Mesothelial cell of epicardium (in vitro differentiated cells): ENCODE results near the gene SRGN. TPM values are rescaled to one million over a fixed set of nuclear protein-coding genes. Genes with fewer than 3 reads are reported as not detected.
"Not testable (repeated sequence)": the region's sequence is repeated elsewhere in the genome, so short reads cannot be mapped to it uniquely, and the experiment has no call there.

Experiments used
- DNase-seq, 2 experiments: peaks; one replicate each; pipeline ENCODE4 v3.0.0; 2021; ENCODE audit warnings: low spot score in 2 of 2; ENCODE audit not compliant: unreplicated experiment in 2 of 2
- H3K27ac Mint-ChIP-seq: 2 replicates; pipeline ENCODE4 v1.8.0; 2021; ENCODE audit warnings: mixed read lengths
- H3K27me3 Mint-ChIP-seq: 2 replicates; pipeline ENCODE4 v1.8.0; 2021; ENCODE audit warnings: low read depth, mixed read lengths
- H3K36me3 Mint-ChIP-seq: 2 replicates; pipeline ENCODE4 v1.8.0; 2021; ENCODE audit warnings: mixed read lengths
- H3K4me1 Mint-ChIP-seq: 2 replicates; pipeline ENCODE4 v1.8.0; 2021; ENCODE audit warnings: mixed read lengths
- H3K4me3 Mint-ChIP-seq: 2 replicates; pipeline ENCODE4 v1.8.0; 2021; ENCODE audit warnings: mild to moderate bottlenecking, moderate library complexity, mixed read lengths
- H3K9me3 Mint-ChIP-seq: 2 replicates; pipeline ENCODE4 v1.8.0; 2021; ENCODE audit warnings: mixed read lengths
- CTCF ChIP-seq: fragments of 200-600 bp; sonication (generic); IDR thresholded peaks from one replicate; pipeline ENCODE4 v1.5.0; 2021; ENCODE audit warnings: antibody characterized with exemption; ENCODE audit not compliant: unreplicated experiment
- total RNA-seq: library from RNA; stranded (reverse); gene quantifications from 3 replicates; pipeline ENCODE4 v1.2.1, GENCODE V29; 2021

SRGN gene
- total RNA-seq = not detected in 3 replicates

GRCh38 chr10:69087590-69088470 is at the start of gene SRGN:
TSS of gene SRGN (plus strand) at chr10:69088103. CDS start at chr10:69088158, 55 bp downstream.
- TF ChIP-seq CTCF = no peak
- no peaks in the 10 kb centered on the region for H3K9me3 Mint-ChIP-seq
- no peak within 1 kb of the TSS for H3K4me3 Mint-ChIP-seq
- no peak within 1 kb of the TSS for H3K27ac Mint-ChIP-seq
- DNase-seq = no peak
- peaks cover 5% of the 10 kb centered on the region for H3K4me1 Mint-ChIP-seq
- no peaks in the 10 kb centered on the region for H3K36me3 Mint-ChIP-seq
- peaks cover 11% of the 10 kb centered on the region for H3K27me3 Mint-ChIP-seq

GRCh38 chr10:69040904-69041303 is 47.0 kb upstream of the SRGN start:
- not testable (repeated sequence) for H3K27me3 Mint-ChIP-seq, H3K27ac Mint-ChIP-seq, H3K4me1 Mint-ChIP-seq, DNase-seq, H3K36me3 Mint-ChIP-seq, H3K9me3 Mint-ChIP-seq, H3K4me3 Mint-ChIP-seq

GRCh38 chr10:69042417-69042816 is 45.5 kb upstream of the SRGN start:
- no peak for TF ChIP-seq CTCF
- Mint-ChIP-seq H3K27ac (no peak overlapping the region), H3K9me3 (no peaks in the 10 kb centered on the region), H3K4me3 (no peak overlapping the region), H3K4me1 (no peaks in the 10 kb centered on the region), H3K27me3 (no peaks in the 10 kb centered on the region), H3K36me3 (no peaks in the 10 kb centered on the region)
- no peak for DNase-seq

- H3K36me3 Mint-ChIP-seq = no peaks in the 10 kb centered on the region
- H3K27me3 Mint-ChIP-seq = no peaks in the 10 kb centered on the region
- H3K4me1 Mint-ChIP-seq = no peaks in the 10 kb centered on the region
- DNase-seq = no peak
- TF ChIP-seq CTCF = no peak
- H3K9me3 Mint-ChIP-seq = no peaks in the 10 kb centered on the region
- H3K27ac Mint-ChIP-seq = no peak overlapping the region
- H3K4me3 Mint-ChIP-seq = no peak overlapping the region
Observed at GRCh38 chr10:69042838-69043237, 45.1 kb upstream of the SRGN start.

- Mint-ChIP-seq H3K4me3 (no peak overlapping the region), H3K4me1 (no peaks in the 10 kb centered on the region), H3K27ac (no peak overlapping the region), H3K36me3 (no peaks in the 10 kb centered on the region), H3K27me3 (no peaks in the 10 kb centered on the region), H3K9me3 (no peaks in the 10 kb centered on the region)
- no peak for DNase-seq
- TF ChIP-seq CTCF = no peak
Observed at GRCh38 chr10:69043931-69044531, 43.9 kb upstream of the SRGN start.

- H3K9me3 Mint-ChIP-seq = no peaks in the 10 kb centered on the region
- no peak overlapping the region for H3K27ac Mint-ChIP-seq
- H3K4me1 Mint-ChIP-seq = no peaks in the 10 kb centered on the region
- TF ChIP-seq CTCF = no peak
- DNase-seq = no peak
- H3K36me3 Mint-ChIP-seq = no peaks in the 10 kb centered on the region
- no peaks in the 10 kb centered on the region for H3K27me3 Mint-ChIP-seq
- no peak overlapping the region for H3K4me3 Mint-ChIP-seq
Observed at GRCh38 chr10:69044546-69044945, 43.4 kb upstream of the SRGN start.
